Naive thymus-derived CD4-positive, alpha-beta T cell (primary cell): ENCODE data around the gene NKD1. TPM values are rescaled to one million over a fixed set of nuclear protein-coding genes. Genes with fewer than 3 reads are reported as not detected.

Experiments used
- ATAC-seq: fragments of 150-1000 bp; cut with Tn5 transposase; 2 replicates; pipeline ENCODE4 v1.10.0; 2021; ENCODE audit warnings: mild to moderate bottlenecking, moderate library complexity
- CTCF ChIA-PET: fragments of 350-600 bp; sonication (Branson Sonifier 250); formaldehyde crosslinking; loops from one replicate; lab custom pipeline; 2021; ENCODE audit warnings: antibody characterized with exemption; lab: Charles Lee
- POLR2A ChIA-PET: fragments of 350-600 bp; sonication (Branson Sonifier 250); formaldehyde crosslinking; loops from one replicate; lab custom pipeline; 2021; ENCODE audit warnings: antibody characterized with exemption, inconsistent platforms; lab: Charles Lee
- DNase-seq, 9 donors: peaks; one replicate each; pipeline versions ENCODE4 v3.0.0 to v3.0.0-alpha.2; 2020 to 2022; ENCODE audit warnings: mixed read lengths in 1 of 9
- H3K27ac ChIP-seq: one replicate; pipeline ENCODE4 v1.7.0; 2013; ENCODE audit warnings: mild to moderate bottlenecking, low read depth, low read length, moderate library complexity
- H3K27me3 ChIP-seq, 2 donors: one replicate each; pipeline ENCODE4 v1.7.0; 2013; ENCODE audit warnings: low read length in 2 of 2, mild to moderate bottlenecking in 2 of 2, moderate library complexity in 2 of 2; ENCODE audit not compliant: control insufficient read depth in 2 of 2, insufficient read depth in 2 of 2
- H3K36me3 ChIP-seq, 3 experiments: 1 replicate in 2 of 3; 2 replicates in 1 of 3; pipeline ENCODE4 v1.7.0; 2013; ENCODE audit warnings: low read length in 3 of 3, mild to moderate bottlenecking in 3 of 3, moderate library complexity in 1 of 3; ENCODE audit not compliant: insufficient read depth in 3 of 3, control insufficient read depth in 2 of 3
- H3K4me1 ChIP-seq, 2 donors: one replicate each; pipeline ENCODE4 v1.7.0; 2013; ENCODE audit warnings: low read length in 2 of 2, mild to moderate bottlenecking in 2 of 2, moderate library complexity in 1 of 2; ENCODE audit not compliant: control insufficient read depth in 2 of 2, insufficient read depth in 2 of 2
- H3K4me3 ChIP-seq: 2 replicates; pipeline ENCODE4 v1.7.0; 2013; ENCODE audit warnings: mild to moderate bottlenecking, low read length
- H3K9me3 ChIP-seq, 3 experiments: 1 replicate in 2 of 3; 2 replicates in 1 of 3; pipeline ENCODE4 v1.7.0; 2013; ENCODE audit warnings: low read length in 3 of 3; ENCODE audit not compliant: control insufficient read depth in 2 of 3
- H3K27ac Mint-ChIP-seq, 9 donors: one replicate each; pipeline ENCODE4 v1.8.0; 2020 to 2022; ENCODE audit warnings: mixed read lengths in 9 of 9, mild to moderate bottlenecking in 8 of 9, moderate library complexity in 5 of 9, inconsistent platforms in 2 of 9
- H3K27me3 Mint-ChIP-seq, 5 donors: one replicate each; pipeline ENCODE4 v1.8.0; 2021 to 2022; ENCODE audit warnings: mixed read lengths in 5 of 5, mild to moderate bottlenecking in 1 of 5
- H3K36me3 Mint-ChIP-seq, 5 donors: one replicate each; pipeline ENCODE4 v1.8.0; 2020 to 2022; ENCODE audit warnings: mixed read lengths in 5 of 5, mild to moderate bottlenecking in 3 of 5, inconsistent platforms in 1 of 5
- H3K4me1 Mint-ChIP-seq, 7 donors: one replicate each; pipeline ENCODE4 v1.8.0; 2020 to 2022; ENCODE audit warnings: mixed read lengths in 7 of 7, mild to moderate bottlenecking in 3 of 7, inconsistent platforms in 1 of 7
- H3K4me3 Mint-ChIP-seq, 10 donors: one replicate each; pipeline ENCODE4 v1.8.0; 2020 to 2022; ENCODE audit warnings: mild to moderate bottlenecking in 10 of 10, mixed read lengths in 10 of 10, moderate library complexity in 6 of 10, inconsistent platforms in 2 of 10
- H3K9me3 Mint-ChIP-seq, 11 donors: one replicate each; pipeline ENCODE4 v1.8.0; 2020 to 2022; ENCODE audit warnings: mixed read lengths in 11 of 11, mild to moderate bottlenecking in 4 of 11, inconsistent platforms in 1 of 11, moderate library complexity in 1 of 11
- intact Hi-C, 2 donors: fragments of 100-400 bp; cut with micrococcal nuclease; formaldehyde crosslinking; loops; one replicate each; pipeline ENCODE4 v1.15.1; 2023
- polyA plus RNA-seq, 2 donors: library from polyadenylated mRNA; unstranded; fragments of 300-500 nt; fragmentation: Illumina TruSeq; gene quantifications; one replicate each; pipeline ENCODE4 v1.2.3, GENCODE V29; 2021
- total RNA-seq, 6 experiments: library from RNA in 5 of 6; stranded (reverse) in 5 of 6; gene quantifications; 1 replicate in 5 of 6; 2 replicates in 1 of 6; pipeline ENCODE4 v1.2.3 and lab custom pipeline; 2021 to 2026

The NKD1 gene
- total and polyA plus RNA-seq, 7 experiments from 2014 or later: 0.36 to 7.9 (median 5.0) TPM

GRCh38 chr16:50596762-50597450 is 48.7 kb downstream of the NKD1 start:
- no peak overlapping the region for H3K4me3 Mint-ChIP-seq

DNA sequence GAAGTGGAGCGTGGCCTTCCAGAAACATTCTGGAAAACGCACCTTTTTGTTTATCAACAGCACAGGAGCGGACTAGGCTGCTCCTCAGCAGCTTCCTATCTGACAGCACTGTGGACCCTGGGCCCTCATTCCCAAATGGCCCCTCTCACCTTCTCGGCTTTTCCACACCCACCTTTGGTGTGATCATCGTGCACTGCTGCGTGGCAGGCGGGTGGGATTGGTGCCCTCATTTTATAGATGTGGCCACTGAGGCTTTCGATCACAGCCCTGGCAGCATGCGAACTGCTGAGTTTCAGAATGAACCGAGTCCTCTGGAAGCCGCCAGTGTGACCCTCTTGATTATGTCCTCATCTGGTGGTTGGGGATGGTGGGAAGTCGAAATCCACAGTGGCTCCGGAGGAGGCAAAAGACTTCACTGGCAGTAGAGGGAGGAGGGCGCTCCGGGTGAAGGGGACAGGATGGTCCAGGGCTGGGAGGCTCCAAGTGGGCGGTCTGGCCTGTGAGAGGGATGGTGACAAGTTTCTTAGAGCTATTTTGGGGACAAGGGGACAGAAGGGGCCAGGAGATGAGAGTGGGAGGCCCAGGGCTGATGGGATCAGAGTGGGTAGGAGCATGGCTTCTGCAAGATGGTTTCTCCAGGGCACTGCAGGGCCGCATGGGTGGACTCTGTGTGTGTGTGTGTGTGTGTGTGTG is 49.5 kb downstream of the NKD1 start:
- Histone ChIP-seq H3K9me3 (no peaks in the 10 kb centered on the region), H3K36me3 (no peaks in the 10 kb centered on the region), H3K4me1 (peaks cover 8 to 26% of the 10 kb centered on the region in 2 donors), H3K4me3 (no peak overlapping the region), H3K27ac (no peak overlapping the region), H3K27me3 (no peaks in the 10 kb centered on the region)
- no peaks in the 10 kb centered on the region for H3K9me3 Mint-ChIP-seq
- H3K36me3 Mint-ChIP-seq: no peaks in the 10 kb centered on the region
- intact Hi-C loops: no loop called here
- peak overlapping the region in 2 of 9 donors; percentile 15 to 61 for H3K27ac Mint-ChIP-seq
- no peaks in the 10 kb centered on the region for H3K27me3 Mint-ChIP-seq
- ATAC-seq (no peak), DNase-seq (no peak)
- peaks cover 7 to 57% (median 35%) of the 10 kb centered on the region in 7 donors for H3K4me1 Mint-ChIP-seq
- CTCF ChIA-PET: interaction anchor here (0.6 kb wide), 1 partner anchor 94 kb away, joined by 3 read pairs; no protein-coding TSS in a partner anchor
- H3K4me3 Mint-ChIP-seq: no peak overlapping the region
- POLR2A ChIA-PET: interaction anchor here (1.1 kb wide), 1 partner anchor 13 kb away, joined by 3 read pairs; no protein-coding TSS in a partner anchor

More at GRCh38 chr16:50596762-50597450, 48.7 kb downstream of the NKD1 start:
- H3K27me3 ChIP-seq: no peaks in the 10 kb centered on the region
- H3K4me1 Mint-ChIP-seq: peaks cover 3 to 54% (median 33%) of the 10 kb centered on the region in 7 donors
- no peaks in the 10 kb centered on the region for H3K9me3 Mint-ChIP-seq
- H3K27me3 Mint-ChIP-seq: no peaks in the 10 kb centered on the region
- POLR2A ChIA-PET: no interaction called here
- H3K27ac ChIP-seq: no peak overlapping the region
- DNase-seq: no peak
- peak overlapping the region in 4 of 9 donors; percentile 41 to 75 (median 50) for H3K27ac Mint-ChIP-seq
- ATAC-seq: no peak
- CTCF ChIA-PET: no interaction called here
- no peaks in the 10 kb centered on the region for H3K36me3 ChIP-seq
- intact Hi-C loops: no loop called here
- H3K36me3 Mint-ChIP-seq: no peaks in the 10 kb centered on the region
- H3K9me3 ChIP-seq: no peaks in the 10 kb centered on the region
- no peak overlapping the region for H3K4me3 ChIP-seq
- H3K4me1 ChIP-seq: peaks cover 1 to 20% of the 10 kb centered on the region in 2 donors

GRCh38 chr16:50598256-50598894 is 50.2 kb downstream of the NKD1 start:
- Histone ChIP-seq H3K4me1 (peaks cover 13 to 32% of the 10 kb centered on the region in 2 donors), H3K36me3 (no peaks in the 10 kb centered on the region), H3K9me3 (no peaks in the 10 kb centered on the region), H3K4me3 (no peak overlapping the region), H3K27me3 (no peaks in the 10 kb centered on the region), H3K27ac (no peak overlapping the region)
- H3K9me3 Mint-ChIP-seq: no peaks in the 10 kb centered on the region
- H3K27me3 Mint-ChIP-seq: no peaks in the 10 kb centered on the region
- peak overlapping the region in 3 of 9 donors; percentile 15 to 83 (median 51) for H3K27ac Mint-ChIP-seq
- DNase-seq: no peak
- no peak for ATAC-seq
- intact Hi-C loops: no loop called here
- H3K4me3 Mint-ChIP-seq: no peak overlapping the region
- no peaks in the 10 kb centered on the region for H3K36me3 Mint-ChIP-seq
- peaks cover 14 to 64% (median 42%) of the 10 kb centered on the region in 7 donors for H3K4me1 Mint-ChIP-seq
- POLR2A ChIA-PET: interaction anchor here (1.1 kb wide), 1 partner anchor 14 kb away, joined by 3 read pairs; no protein-coding TSS in a partner anchor
- CTCF ChIA-PET: interaction anchor here (0.6 kb wide), 1 partner anchor 93 kb away, joined by 3 read pairs; no protein-coding TSS in a partner anchor

GRCh38 chr16:50598936-50599361 is 50.8 kb downstream of the NKD1 start:
- Histone ChIP-seq H3K4me1 (peaks cover 13 to 35% of the 10 kb centered on the region in 2 donors), H3K4me3 (no peak overlapping the region), H3K27me3 (no peaks in the 10 kb centered on the region), H3K9me3 (no peaks in the 10 kb centered on the region), H3K36me3 (no peaks in the 10 kb centered on the region), H3K27ac (no peak overlapping the region)
- Mint-ChIP-seq H3K36me3 (no peaks in the 10 kb centered on the region), H3K27me3 (no peaks in the 10 kb centered on the region), H3K27ac (peak overlapping the region in 4 of 9 donors; percentile 28 to 57 (median 40)), H3K9me3 (no peaks in the 10 kb centered on the region), H3K4me1 (peaks cover 17 to 70% (median 46%) of the 10 kb centered on the region in 7 donors), H3K4me3 (peak overlapping the region in 1 of 10 donors; percentile 29)
- ChIA-PET CTCF (no interaction called here), POLR2A (no interaction called here)
- DNase-seq: no peak
- intact Hi-C loops: no loop called here
- no peak for ATAC-seq

GRCh38 chr16:50599494-50599893 is 51.3 kb downstream of the NKD1 start:
- no peak for ATAC-seq
- peak overlapping the region in 5 of 9 donors; percentile 39 to 75 (median 53) for H3K27ac Mint-ChIP-seq
- CTCF ChIA-PET: no interaction called here
- no peaks in the 10 kb centered on the region for H3K9me3 ChIP-seq
- H3K36me3 Mint-ChIP-seq: no peaks in the 10 kb centered on the region
- POLR2A ChIA-PET: no interaction called here
- intact Hi-C loops: no loop called here
- H3K36me3 ChIP-seq: no peaks in the 10 kb centered on the region
- peaks cover 17 to 75% (median 51%) of the 10 kb centered on the region in 7 donors for H3K4me1 Mint-ChIP-seq
- no peaks in the 10 kb centered on the region for H3K9me3 Mint-ChIP-seq
- no peaks in the 10 kb centered on the region for H3K27me3 Mint-ChIP-seq
- peaks cover 13 to 35% of the 10 kb centered on the region in 2 donors for H3K4me1 ChIP-seq
- H3K27ac ChIP-seq: no peak overlapping the region
- no peaks in the 10 kb centered on the region for H3K27me3 ChIP-seq
- H3K4me3 Mint-ChIP-seq: no peak overlapping the region
- H3K4me3 ChIP-seq: no peak overlapping the region
- no peak for DNase-seq

DNA sequence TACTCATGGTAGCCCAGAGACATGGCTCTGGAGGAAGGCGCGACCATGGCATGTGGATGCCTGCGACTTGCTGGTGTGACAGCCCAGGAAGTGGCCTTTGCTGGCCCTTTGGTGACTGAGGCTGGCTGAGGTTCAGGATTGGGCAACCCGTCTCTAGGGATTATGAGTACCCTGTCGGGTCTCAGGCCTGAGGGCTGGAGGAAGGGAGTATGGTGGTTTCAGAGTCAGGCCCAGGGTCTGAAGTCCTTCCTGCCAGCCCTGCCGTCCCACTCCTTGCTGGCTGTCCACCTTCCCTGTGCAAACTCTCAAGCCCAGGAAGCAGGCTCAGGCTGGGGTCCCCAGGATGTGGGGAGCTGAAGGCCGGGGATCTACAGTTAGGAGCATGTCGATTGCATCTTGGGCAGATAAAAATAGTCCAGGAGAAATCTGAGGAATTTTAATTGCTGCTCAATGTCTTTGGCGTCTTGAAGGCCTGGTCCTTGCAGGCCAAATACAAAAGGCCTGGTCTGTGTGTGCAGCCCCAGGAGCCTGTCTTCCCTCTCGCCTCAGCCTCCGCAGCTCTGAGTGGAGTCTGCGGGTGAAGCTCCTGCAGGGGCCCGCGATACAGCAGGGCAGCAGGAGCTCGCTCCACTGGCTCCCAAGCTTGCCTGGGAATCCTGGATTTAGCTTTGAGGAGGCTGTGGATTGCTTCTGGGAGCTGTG is 52.5 kb downstream of the NKD1 start:
- peak overlapping the region in 5 of 10 donors; percentile 12 to 58 (median 39) for H3K4me3 Mint-ChIP-seq
- CTCF ChIA-PET: interaction anchor here (1.0 kb wide), 1 partner anchor 13 kb away, joined by 3 read pairs; no protein-coding TSS in a partner anchor

More for the DNA sequence above, 52.5 kb downstream of the NKD1 start:
- Histone ChIP-seq H3K4me3 (no peak overlapping the region), H3K27ac (no peak overlapping the region), H3K4me1 (peaks cover 13 to 35% of the 10 kb centered on the region in 2 donors), H3K36me3 (no peaks in the 10 kb centered on the region), H3K9me3 (no peaks in the 10 kb centered on the region), H3K27me3 (no peaks in the 10 kb centered on the region)
- POLR2A ChIA-PET: interaction anchor here (0.7 kb wide), 2 partner anchors 10 to 145 kb away, joined by 3 read pairs; no protein-coding TSS in a partner anchor
- ATAC-seq: no peak
- Mint-ChIP-seq H3K36me3 (no peaks in the 10 kb centered on the region), H3K27me3 (no peaks in the 10 kb centered on the region), H3K27ac (peak overlapping the region in 8 of 9 donors; percentile 14 to 75 (median 52)), H3K4me1 (peaks cover 15 to 71% (median 49%) of the 10 kb centered on the region in 7 donors), H3K9me3 (no peaks in the 10 kb centered on the region)
- DNase-seq: no peak
- intact Hi-C loops: no loop called here
